Thyroid gland (tissue), 4 donors: Measurements from ENCODE around the gene KCTD17. TPM values are rescaled to one million over a fixed set of nuclear protein-coding genes. Genes with fewer than 3 reads are reported as not detected.

Experiments
- DNase-seq, 2 donors: peaks; one replicate each; pipeline ENCODE4 v3.0.0-alpha.2; 2019
- H3K27ac ChIP-seq, 3 donors: fragments of 200-600 bp; sonication (generic); 1 replicate in 2 of 3; 2 replicates in 1 of 3; pipeline ENCODE4 v1.5.1; 2016 to 2019; ENCODE audit warnings: mild to moderate bottlenecking in 1 of 3, moderate library complexity in 1 of 3
- H3K27me3 ChIP-seq: fragments of 200-600 bp; sonication (generic); one replicate; pipeline ENCODE4 v1.5.1; 2019
- H3K36me3 ChIP-seq, 2 donors: fragments of 200-600 bp; sonication (generic); one replicate each; pipeline ENCODE4 v1.5.1; 2016 to 2019
- H3K4me1 ChIP-seq, 2 donors: fragments of 200-600 bp; sonication (generic); one replicate each; pipeline ENCODE4 v1.5.1; 2017 to 2019
- H3K4me3 ChIP-seq, 3 donors: fragments of 200-600 bp; sonication (generic); replicated peaks in 1 of 3; 1 replicate in 2 of 3; 2 replicates in 1 of 3; pipeline ENCODE4 v1.5.1; 2016; ENCODE audit warnings: mild to moderate bottlenecking in 1 of 3
- H3K9me3 ChIP-seq: fragments of 200-600 bp; sonication (generic); one replicate; pipeline ENCODE4 v1.5.1; 2017
- POLR2A ChIP-seq, 2 donors: fragments of 450-650 bp; IDR thresholded peaks; one replicate each; pipeline ENCODE4 v1.6.1; 2017; ENCODE audit warnings: antibody characterized with exemption in 2 of 2, mild to moderate bottlenecking in 2 of 2, moderate library complexity in 1 of 2
- WGBS, 2 donors: methylation state at CpG; one replicate each; pipeline ENCODE4 v1.1.5; 2017; 5-methylcytosine and 5-hydroxymethylcytosine counted together
- intact Hi-C: fragments of 100-400 bp; cut with DNase I; formaldehyde crosslinking; loops from one replicate; pipeline ENCODE4 v1.15.1; 2023
- total RNA-seq, 4 donors: library from RNA; depleted of rRNA; stranded (reverse); fragments of >200 nt; gene quantifications; one replicate each; pipeline ENCODE4 v1.2.3, GENCODE V29; 2016
- TF ChIP-seq, protein P1 (sequence below), 6 experiments: fragments of 200-600 bp in 3 of 6; fragments of 450-650 bp in 3 of 6; sonication (generic) in 3 of 6; IDR thresholded peaks; one replicate each; pipeline ENCODE4 v1.5.1; 2016 to 2019; ENCODE audit warnings: antibody characterized with exemption in 6 of 6, mild to moderate bottlenecking in 2 of 6, inconsistent platforms in 1 of 6, moderate library complexity in 1 of 6

Gene KCTD17
- total RNA-seq, 4 donors from 2014 or later, result 6.1 to 18.9 (median 12.6) TPM

DNA sequence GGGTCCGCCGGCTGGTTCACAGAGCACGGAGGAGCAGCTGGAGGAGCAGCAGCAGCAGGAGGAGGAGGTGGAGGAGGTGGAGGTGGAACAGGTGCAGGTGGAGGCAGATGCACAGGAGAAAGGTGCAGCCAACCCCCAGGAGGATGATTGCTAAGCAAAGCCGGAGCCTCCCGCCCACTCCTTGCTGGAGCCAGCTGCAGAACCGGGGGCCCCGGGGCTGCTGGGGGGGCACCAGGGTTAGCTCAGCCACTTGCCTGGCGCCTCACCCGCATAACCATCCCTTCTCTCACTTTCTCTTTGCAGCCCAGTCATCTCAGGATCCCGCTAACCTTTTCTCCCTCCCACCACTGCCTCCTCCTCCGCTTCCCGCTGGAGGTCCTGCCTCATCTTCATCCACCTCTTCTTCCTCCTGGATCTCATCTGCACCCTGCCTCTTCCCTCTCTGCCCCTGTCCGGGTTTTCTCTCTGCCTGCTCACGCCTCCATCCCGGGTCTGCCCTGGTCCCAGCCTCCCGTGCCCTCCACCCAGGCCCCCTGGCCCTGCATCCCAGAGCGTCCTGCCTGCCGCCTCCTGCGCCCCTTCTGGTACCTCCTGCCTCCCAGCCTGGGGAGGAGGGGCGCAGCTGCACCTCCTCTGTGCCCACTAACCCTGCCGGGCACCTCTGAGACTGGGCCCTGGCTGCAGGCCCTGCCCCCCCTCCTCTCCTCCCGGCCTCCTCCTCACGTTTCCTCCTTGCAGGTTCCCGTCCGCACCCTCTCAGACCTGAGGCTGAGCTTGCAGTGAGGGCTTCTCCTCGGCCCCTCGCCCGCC, 9.5 kb downstream of the KCTD17 start:
- no peaks in the 10 kb centered on the region for H3K9me3 ChIP-seq

DNA sequence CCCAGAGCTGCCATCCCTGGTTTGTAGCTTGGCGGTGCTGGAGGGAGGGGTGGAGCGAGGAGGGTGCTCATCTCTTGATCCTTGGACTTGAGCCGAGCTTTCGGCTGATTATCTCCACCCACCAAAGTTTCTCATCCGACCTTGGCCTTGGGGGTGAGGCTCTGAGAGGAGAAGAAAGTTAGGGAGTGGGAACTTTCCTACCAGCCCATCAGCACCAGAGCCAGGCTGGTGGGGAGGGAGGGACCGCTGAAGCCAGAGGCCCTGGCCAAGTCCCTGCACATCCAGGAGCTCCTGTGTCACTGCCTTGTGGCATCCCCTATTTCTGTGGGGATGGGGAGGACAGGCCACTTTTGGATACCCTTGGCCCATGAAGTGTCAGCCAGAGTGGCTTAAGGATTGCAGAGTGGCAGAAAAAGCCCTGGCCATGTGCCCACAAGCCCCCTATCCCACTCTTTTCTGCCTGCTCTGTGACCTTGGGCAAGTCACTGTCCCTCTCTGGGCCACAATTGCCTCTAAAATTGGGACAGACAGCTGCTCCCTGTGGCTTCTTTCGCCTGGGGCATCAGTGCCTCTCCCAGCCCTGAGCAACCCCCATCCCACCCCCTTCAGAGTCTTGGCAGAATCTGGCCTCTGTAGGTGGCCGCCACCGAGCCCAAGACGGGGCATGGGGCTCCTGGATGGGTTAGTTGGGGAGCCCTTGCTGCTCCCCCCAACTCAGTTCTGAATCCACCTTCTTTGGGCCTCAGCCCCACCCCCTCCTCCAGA, 10.3 kb downstream of the KCTD17 start:
- 87 to 91% methylated on average over 10 of the region's 10 CpGs for WGBS, 2 donors
- H3K27me3 ChIP-seq, result no peaks in the 10 kb centered on the region
- DNase-seq, result no peak
- H3K36me3 ChIP-seq, result no peaks in the 10 kb centered on the region
- H3K4me3 ChIP-seq, result no peak overlapping the region
- TF ChIP-seq, protein P1, sequence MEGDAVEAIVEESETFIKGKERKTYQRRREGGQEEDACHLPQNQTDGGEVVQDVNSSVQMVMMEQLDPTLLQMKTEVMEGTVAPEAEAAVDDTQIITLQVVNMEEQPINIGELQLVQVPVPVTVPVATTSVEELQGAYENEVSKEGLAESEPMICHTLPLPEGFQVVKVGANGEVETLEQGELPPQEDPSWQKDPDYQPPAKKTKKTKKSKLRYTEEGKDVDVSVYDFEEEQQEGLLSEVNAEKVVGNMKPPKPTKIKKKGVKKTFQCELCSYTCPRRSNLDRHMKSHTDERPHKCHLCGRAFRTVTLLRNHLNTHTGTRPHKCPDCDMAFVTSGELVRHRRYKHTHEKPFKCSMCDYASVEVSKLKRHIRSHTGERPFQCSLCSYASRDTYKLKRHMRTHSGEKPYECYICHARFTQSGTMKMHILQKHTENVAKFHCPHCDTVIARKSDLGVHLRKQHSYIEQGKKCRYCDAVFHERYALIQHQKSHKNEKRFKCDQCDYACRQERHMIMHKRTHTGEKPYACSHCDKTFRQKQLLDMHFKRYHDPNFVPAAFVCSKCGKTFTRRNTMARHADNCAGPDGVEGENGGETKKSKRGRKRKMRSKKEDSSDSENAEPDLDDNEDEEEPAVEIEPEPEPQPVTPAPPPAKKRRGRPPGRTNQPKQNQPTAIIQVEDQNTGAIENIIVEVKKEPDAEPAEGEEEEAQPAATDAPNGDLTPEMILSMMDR (IDR thresholded peaks at IDR 0.05), result no peak
- TF ChIP-seq POLR2A (IDR thresholded peaks at IDR 0.05), result no peak
- intact Hi-C loops, result no loop called here
- H3K27ac ChIP-seq, result no peak overlapping the region
- H3K9me3 ChIP-seq, result no peaks in the 10 kb centered on the region
- H3K4me1 ChIP-seq, result no peaks in the 10 kb centered on the region

More for the DNA sequence above, 9.5 kb downstream of the KCTD17 start:
- DNase-seq, result no peak
- no peaks in the 10 kb centered on the region for H3K36me3 ChIP-seq
- no peak overlapping the region for H3K4me3 ChIP-seq
- intact Hi-C loops, result no loop called here
- no peaks in the 10 kb centered on the region for H3K27me3 ChIP-seq
- H3K27ac ChIP-seq, result no peak overlapping the region
- H3K4me1 ChIP-seq, result no peaks in the 10 kb centered on the region
- no peak for TF ChIP-seq POLR2A (IDR thresholded peaks at IDR 0.05)
- TF ChIP-seq, protein P1 (IDR thresholded peaks at IDR 0.05), result no peak
- WGBS, 2 donors, result 88 to 90% methylated on average over 28 of the region's 28 CpGs

DNA sequence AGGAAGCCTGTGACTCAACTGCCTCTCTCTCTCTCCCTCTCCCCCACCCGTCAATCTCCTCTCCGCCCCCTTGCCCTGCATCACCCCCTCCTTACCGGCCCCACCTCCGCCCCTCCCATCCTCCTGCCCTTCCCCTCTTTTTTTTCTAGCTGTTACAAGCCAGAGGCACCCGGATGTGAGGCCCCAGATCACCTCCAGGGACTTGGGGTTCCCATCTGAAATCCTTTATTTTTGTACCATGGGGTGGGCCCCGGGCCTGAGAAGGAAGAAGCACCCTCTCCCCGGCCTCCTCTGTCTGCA, 10.8 kb downstream of the KCTD17 start:
- H3K36me3 ChIP-seq, result no peaks in the 10 kb centered on the region

DNA sequence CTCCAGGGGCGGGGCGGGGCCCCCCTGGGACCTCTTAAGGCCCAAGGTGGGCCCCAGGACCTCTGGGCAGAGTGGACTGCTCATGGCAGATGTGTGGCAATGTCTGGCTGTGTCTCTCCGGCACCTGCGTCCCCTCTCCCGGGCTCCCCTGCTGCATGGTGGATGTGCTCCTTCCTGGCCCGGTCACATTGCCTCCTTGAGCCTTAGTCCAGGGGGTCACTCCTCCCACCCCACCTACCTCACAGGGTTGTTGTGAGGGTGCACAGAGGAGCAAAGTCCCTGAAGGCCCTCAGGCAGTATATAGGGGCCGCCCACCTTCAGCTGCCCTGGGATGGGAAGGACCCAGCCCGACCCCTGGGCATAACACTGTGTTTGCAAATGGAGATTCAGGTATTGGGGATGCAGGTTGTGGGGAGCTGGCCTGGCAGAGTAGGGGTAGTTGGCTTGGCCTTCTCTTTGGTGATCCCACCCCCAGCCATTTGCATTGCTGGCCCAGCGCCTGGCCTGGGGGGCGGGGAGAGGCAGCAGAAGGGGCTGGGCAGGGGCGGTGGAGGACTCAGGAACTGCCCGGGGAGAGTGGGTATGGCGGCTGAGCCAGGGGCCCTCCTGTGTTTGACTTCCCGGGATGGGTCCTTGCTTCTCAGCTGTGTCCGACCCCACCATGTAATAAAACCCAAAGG, 11.3 kb downstream of the KCTD17 start:
- WGBS, 2 donors, result 80 to 81% methylated on average over 9 to 12 of the region's 15 CpGs
- no peak overlapping the region for H3K4me3 ChIP-seq
- no peaks in the 10 kb centered on the region for H3K36me3 ChIP-seq
- H3K27ac ChIP-seq, result no peak overlapping the region
- H3K27me3 ChIP-seq, result no peaks in the 10 kb centered on the region
- H3K9me3 ChIP-seq, result no peaks in the 10 kb centered on the region
- TF ChIP-seq POLR2A (IDR thresholded peaks at IDR 0.05), result no peak
- TF ChIP-seq, protein P1 (IDR thresholded peaks at IDR 0.05), result no peak
- intact Hi-C loops, result no loop called here
- no peak for DNase-seq
- no peaks in the 10 kb centered on the region for H3K4me1 ChIP-seq

More for the DNA sequence above, 10.8 kb downstream of the KCTD17 start:
- 66 to 79% methylated on average over 5 to 7 of the region's 7 CpGs for WGBS, 2 donors
- TF ChIP-seq POLR2A (IDR thresholded peaks at IDR 0.05), result no peak
- TF ChIP-seq, protein P1 (IDR thresholded peaks at IDR 0.05), result no peak
- no peaks in the 10 kb centered on the region for H3K9me3 ChIP-seq
- intact Hi-C loops, result no loop called here
- H3K4me3 ChIP-seq, result no peak overlapping the region
- no peaks in the 10 kb centered on the region for H3K4me1 ChIP-seq
- H3K27ac ChIP-seq, result no peak overlapping the region
- no peaks in the 10 kb centered on the region for H3K27me3 ChIP-seq
- DNase-seq, result no peak
